ENCODE results near the gene RNF14. TPM values are rescaled to one million over a fixed set of nuclear protein-coding genes. Genes with fewer than 3 reads are reported as not detected.

Gene RNF14
- 37.5 TPM for total RNA-seq (2021; ENCODE audit: unreplicated experiment)
- polyA plus RNA-seq (2012): 21.3 and 28.3 TPM in 2 replicates
- percentile 79 among the genes with signal in this experiment for Bru-seq, nascent RNA
- BruChase-seq, experiment 1, labeled RNA remaining after a 6-hour chase: percentile 85 among the genes with signal in this experiment
- BruChase-seq, experiment 2, labeled RNA remaining after a 2-hour chase: percentile 82 among the genes with signal in this experiment
- long read RNA-seq, full-length matches to known transcripts: 35 of 68 reads
- long read RNA-seq, partial matches to known transcripts: 16 of 68 reads
- long read RNA-seq, other reads (novel, unspliced or antisense): 17 of 68 reads

GRCh38 chr5:141968914-141969608 is at the start of gene RNF14:
Gene RNF14 (plus strand): TSS chr5:141969105. CDS start chr5:141973589, 4,484 bp downstream.
- H4K20me1 ChIP-seq (ENCODE audit: insufficient read depth): no peaks in the 10 kb centered on the region
- H2AFZ ChIP-seq (ENCODE audit: low read depth, low read length, poor library complexity, severe bottlenecking): no peak within 1 kb of the TSS
- peaks cover 27% of the 10 kb centered on the region for H3K79me2 ChIP-seq (ENCODE audit: insufficient read depth, low read length)
- peaks cover 0 to 7% of the 10 kb centered on the region in 2 experiments; a peak in 1 of 4 replicates for H3K36me3 ChIP-seq (ENCODE audit: control insufficient read depth in 1 of 2, insufficient read depth in 2 of 2, low read length in 2 of 2)
- no peaks in the 10 kb centered on the region for H3K9me2 ChIP-seq (ENCODE audit: insufficient read depth)
- CTCF ChIA-PET: interaction anchor here (0.6 to 2.3 kb wide), 29 partner anchors 8 to 524 kb away, joined by 3 to 39 read pairs (median 5); partner anchors contain the start of genes DELE1, FCHSD1, PCDH1 and PCDH12
- intact Hi-C loops (cut with micrococcal nuclease): no loop called here
- ATAC-seq (peak; percentile 97), DNase-seq (ENCODE audit: low read depth, low spot score) (peak; percentile 83)
- peak within 1 kb of the TSS; percentile 67 for H3K4me2 ChIP-seq (ENCODE audit: low read length)
- RAD21 ChIA-PET (ENCODE audit: low non-redundant PET in 1 of 2, low total read pairs in 2 of 2, uncharacterized antibody in 2 of 2, unreplicated experiment in 2 of 2): interaction anchor here (0.6 to 0.8 kb wide), 2 partner anchors 276 to 333 kb away, joined by 3 to 4 read pairs; partner anchors contain the start of gene HDAC3 (in 1 of the 2)
- no peaks in the 10 kb centered on the region for H3K27me3 ChIP-seq (ENCODE audit: insufficient read depth, low read length)
- TSS peak; percentile 71 for BruUV-seq (replicated peaks)
- peak within 1 kb of the TSS; percentile 89 for H3K9ac ChIP-seq (ENCODE audit: low read length)
- no peaks in the 10 kb centered on the region for H3K9me3 ChIP-seq (ENCODE audit: control insufficient read depth in 1 of 2, insufficient read depth in 1 of 2, low read depth in 1 of 2, low read length in 2 of 2)
- H3K4me3 ChIP-seq (replicated peaks in 1 of 2; ENCODE audit: low read depth in 1 of 2, low read length in 2 of 2): peak within 1 kb of the TSS; percentile 74 to 83
- H3K27ac ChIP-seq (ENCODE audit: low read depth, low read length): peak within 1 kb of the TSS; percentile 83
- peaks cover 6 to 16% of the 10 kb centered on the region in 2 experiments for H3K4me1 ChIP-seq (ENCODE audit: control insufficient read depth in 1 of 2, insufficient read depth in 2 of 2, low read length in 2 of 2)
- POLR2A ChIA-PET: interaction anchor here (0.6 to 2.2 kb wide), 6 partner anchors 9 to 174 kb away, joined by 3 to 12 read pairs (median 4); partner anchors contain the start of gene DELE1
- TF ChIP-seq POLR2A (IDR thresholded peaks at IDR 0.05; ENCODE audit: borderline replicate concordance, extremely low read depth, insufficient read depth, insufficient read length) (peak; percentile 34), EZH2 (IDR thresholded peaks at IDR 0.05) (no peak), ZBTB33 (IDR thresholded peaks at IDR 0.05; ENCODE audit: extremely low read depth, insufficient replicate concordance, low read length) (no peak), ATF3 (IDR thresholded peaks at IDR 0.05) (no peak), MAX (IDR thresholded peaks at IDR 0.05) (peak; percentile 73), REST (IDR thresholded peaks at IDR 0.05; ENCODE audit: low read depth) (no peak), ELF1 (IDR thresholded peaks at IDR 0.05; ENCODE audit: borderline replicate concordance, low read depth) (no peak), POLR2AphosphoS5 (IDR thresholded peaks at IDR 0.05; ENCODE audit: low read depth, low read length) (peak; percentile 94), CEBPB (IDR thresholded peaks at IDR 0.05; ENCODE audit: low read depth) (no peak), YY1 (IDR thresholded peaks at IDR 0.05; ENCODE audit: extremely low read depth, insufficient replicate concordance, low read depth, low read length) (peak; percentile 7), EZH2phosphoT487 (IDR thresholded peaks at IDR 0.05; ENCODE audit: borderline replicate concordance) (no peak), SP1 (IDR thresholded peaks at IDR 0.05; ENCODE audit: low read depth) (0 out of 2 replicates have a peak, but pooled peaks have one; percentile 16), SRF (IDR thresholded peaks at IDR 0.05; ENCODE audit: low read depth) (no peak), ZNF274 (IDR thresholded peaks at IDR 0.05; ENCODE audit: low read depth, low read length) (no peak), TCF7L2 (IDR thresholded peaks at IDR 0.05; ENCODE audit: borderline replicate concordance, extremely low read depth, insufficient read depth, insufficient read length) (no peak), EGR1 (IDR thresholded peaks at IDR 0.05; ENCODE audit: low read depth) (no peak)

All from HCT116 (cell line).